RPMI7951 (cell line): ENCODE measurements around the gene TBC1D7. TPM values are rescaled to one million over a fixed set of nuclear protein-coding genes. Genes with fewer than 3 reads are reported as not detected.

Experiments
- DNase-seq: peaks from one replicate; pipeline ENCODE4 v3.0.0-alpha.2; 2012; ENCODE audit warnings: low read depth
- total RNA-seq: library from RNA; depleted of rRNA; stranded (reverse); fragments of >200 nt; shearing (Covaris generic); gene quantifications from 2 replicates; pipeline ENCODE4 v1.2.3, GENCODE V29; 2014

TBC1D7 gene
- total RNA-seq, 1 experiment from 2014 or later = 41.9 TPM

- DNase-seq = no peak
Observed at GRCh38 chr6:13319891-13320564, 8.3 kb downstream of the TBC1D7 start.

- DNase-seq = no peak
Observed at GRCh38 chr6:13318821-13319220, 9.5 kb downstream of the TBC1D7 start.

GRCh38 chr6:13315896-13316295 lies 12.4 kb downstream of the TBC1D7 start:
- no peak for DNase-seq

GRCh38 chr6:13314806-13315205 lies 13.5 kb downstream of the TBC1D7 start:
- DNase-seq = no peak

- DNase-seq = no peak
Observed at GRCh38 chr6:13311155-13311554, 17.2 kb downstream of the TBC1D7 start.

- DNase-seq = no peak
Observed at GRCh38 chr6:13308332-13308731, 20.0 kb downstream of the TBC1D7 start.

GRCh38 chr6:13307508-13307995 lies 20.8 kb downstream of the TBC1D7 start:
- peak; percentile 84 for DNase-seq

GRCh38 chr6:13305791-13306190 lies 22.5 kb downstream of the TBC1D7 start:
- DNase-seq = no peak

GRCh38 chr6:13305288-13305687 lies 23.0 kb downstream of the TBC1D7 start:
- no peak for DNase-seq

- no peak for DNase-seq
Observed at GRCh38 chr6:13304580-13305260, 23.6 kb downstream of the TBC1D7 start.

- DNase-seq = no peak
Observed at GRCh38 chr6:13304101-13304500, 24.2 kb downstream of the TBC1D7 start.

- DNase-seq = peak; percentile 81
Observed at GRCh38 chr6:13303668-13304017, 24.7 kb downstream of the TBC1D7 start.

- peak; percentile 99 for DNase-seq
Observed at GRCh38 chr6:13302751-13303667, 25.3 kb downstream of the TBC1D7 start.

GRCh38 chr6:13302291-13302690 lies 26.0 kb downstream of the TBC1D7 start:
- no peak for DNase-seq

- DNase-seq = no peak
Observed at GRCh38 chr6:13300643-13301590, 27.4 kb downstream of the TBC1D7 start.

GRCh38 chr6:13299918-13300317 lies 28.4 kb downstream of the TBC1D7 start:
- DNase-seq = no peak

- no peak for DNase-seq
Observed at GRCh38 chr6:13299403-13299821, 28.9 kb downstream of the TBC1D7 start.

GRCh38 chr6:13298446-13298845 lies 29.9 kb downstream of the TBC1D7 start:
- DNase-seq = no peak

GRCh38 chr6:13297391-13297790 lies 30.9 kb downstream of the TBC1D7 start:
- DNase-seq = no peak

GRCh38 chr6:13296536-13296997 lies 31.8 kb downstream of the TBC1D7 start:
- no peak for DNase-seq

GRCh38 chr6:13295576-13295975 lies 32.8 kb downstream of the TBC1D7 start:
- no peak for DNase-seq
